Mucosa of rectum (tissue), 2 donors: ENCODE measurements around the gene RETREG1.
A peak's percentile ranks its signal among the peaks of the same experiment; 100 is the strongest.
"Not testable (repeated sequence)": the region's sequence is repeated elsewhere in the genome, so short reads cannot be mapped to it uniquely, and the experiment has no call there.

Experiments
- H3K27ac ChIP-seq, 2 donors: one replicate each; pipeline ENCODE4 v1.7.0; 2013; ENCODE audit warnings: inconsistent platforms in 2 of 2, low read depth in 2 of 2, low read length in 2 of 2
- H3K27me3 ChIP-seq, 2 donors: one replicate each; pipeline ENCODE4 v1.7.0; 2013; ENCODE audit warnings: low read length in 2 of 2; ENCODE audit not compliant: control insufficient read depth in 2 of 2, insufficient read depth in 2 of 2
- H3K36me3 ChIP-seq, 2 donors: one replicate each; pipeline ENCODE4 v1.7.0; 2013; ENCODE audit warnings: low read length in 2 of 2; ENCODE audit not compliant: control insufficient read depth in 2 of 2, insufficient read depth in 2 of 2
- H3K4me1 ChIP-seq, 2 donors: one replicate each; pipeline ENCODE4 v1.7.0; 2013; ENCODE audit warnings: low read length in 2 of 2, mild to moderate bottlenecking in 1 of 2; ENCODE audit not compliant: control insufficient read depth in 2 of 2, insufficient read depth in 2 of 2
- H3K4me3 ChIP-seq, 2 donors: one replicate each; pipeline ENCODE4 v1.7.0; 2013; ENCODE audit warnings: low read length in 2 of 2
- H3K9ac ChIP-seq, 2 donors: one replicate each; pipeline ENCODE4 v1.7.0; 2013; ENCODE audit warnings: low read length in 2 of 2, low read depth in 1 of 2, mild to moderate bottlenecking in 1 of 2
- H3K9me3 ChIP-seq, 2 donors: one replicate each; pipeline ENCODE4 v1.7.0; 2013; ENCODE audit warnings: low read length in 2 of 2; ENCODE audit not compliant: control insufficient read depth in 2 of 2
- donor health status: healthy.
- donor health status: Normal muscosa, but diverticular disease.

The RETREG1 gene

GRCh38 chr5:16617274-16617968 lies 624 bp upstream of the RETREG1 start:
- Histone ChIP-seq H3K27ac (peak overlapping the region; percentile 26 to 61), H3K27me3 (no peaks in the 10 kb centered on the region), H3K9me3 (no peaks in the 10 kb centered on the region), H3K36me3 (no peaks in the 10 kb centered on the region), H3K4me1 (peaks cover 14 to 20% of the 10 kb centered on the region in 2 donors), H3K4me3 (peak overlapping the region; percentile 69 to 85), H3K9ac (peak overlapping the region; percentile 41 to 83)

- H3K9ac ChIP-seq = peak overlapping the region; percentile 47 to 83
- no peaks in the 10 kb centered on the region for H3K9me3 ChIP-seq
- H3K4me3 ChIP-seq = peak overlapping the region; percentile 84 to 85
- H3K4me1 ChIP-seq = peaks cover 14 to 20% of the 10 kb centered on the region in 2 donors
- no peaks in the 10 kb centered on the region for H3K27me3 ChIP-seq
- no peaks in the 10 kb centered on the region for H3K36me3 ChIP-seq
- H3K27ac ChIP-seq = peak overlapping the region in 1 of 2 donors; percentile 23
Measured at GRCh38 chr5:16615741-16616535, 859 bp downstream of the RETREG1 start.

- Histone ChIP-seq H3K4me1 (peaks cover 8 to 14% of the 10 kb centered on the region in 2 donors), H3K36me3 (no peaks in the 10 kb centered on the region), H3K4me3 (no peak overlapping the region), H3K9me3 (no peaks in the 10 kb centered on the region), H3K9ac (no peak overlapping the region), H3K27ac (no peak overlapping the region), H3K27me3 (no peaks in the 10 kb centered on the region)
Measured at GRCh38 chr5:16612007-16612406, 4.8 kb downstream of the RETREG1 start.

DNA sequence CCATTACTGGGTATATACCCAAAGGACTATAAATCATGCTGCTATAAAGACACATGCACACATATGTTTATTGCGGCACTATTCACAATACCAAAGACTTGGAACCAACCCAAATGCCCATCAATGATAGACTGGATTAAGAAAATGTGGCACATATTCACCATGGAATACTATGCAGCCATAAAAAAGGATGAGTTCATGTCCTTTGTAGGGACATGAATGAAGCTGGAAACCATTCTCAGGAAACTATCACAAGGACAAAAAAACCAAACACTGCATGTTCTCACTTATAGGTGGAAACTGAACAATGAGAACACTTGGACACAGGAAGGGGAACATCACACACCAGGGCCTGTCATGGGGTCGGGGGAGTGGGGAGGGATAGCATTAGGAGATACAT lies 5.9 kb downstream of the RETREG1 start:
- H3K36me3 ChIP-seq, H3K4me3 ChIP-seq, H3K4me1 ChIP-seq, H3K9ac ChIP-seq, H3K27ac ChIP-seq, H3K27me3 ChIP-seq, H3K9me3 ChIP-seq: not testable (repeated sequence)

DNA sequence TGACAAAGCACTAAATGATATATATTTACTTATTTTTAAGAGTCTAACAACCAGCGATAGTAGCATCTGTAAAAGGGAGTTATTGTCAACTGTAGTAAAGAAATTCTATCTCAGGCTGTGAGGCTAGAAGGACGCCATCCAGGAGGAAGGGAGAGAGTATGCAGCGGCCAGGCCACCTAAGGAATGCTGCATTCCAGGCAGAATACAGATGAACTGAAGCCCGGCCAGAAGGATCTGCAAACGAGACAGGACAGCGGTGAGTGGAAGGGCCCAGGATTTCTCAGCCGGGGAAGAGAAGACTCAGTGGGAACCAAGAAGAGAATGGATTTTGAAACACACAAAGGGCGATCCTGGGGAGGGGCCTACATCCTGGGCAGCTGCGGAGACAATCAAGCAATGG lies 7.4 kb downstream of the RETREG1 start:
- no peak overlapping the region for H3K27ac ChIP-seq
- H3K4me1 ChIP-seq = peaks cover 0 to 1% of the 10 kb centered on the region in 2 donors
- H3K9ac ChIP-seq = no peak overlapping the region
- no peaks in the 10 kb centered on the region for H3K9me3 ChIP-seq
- H3K36me3 ChIP-seq = no peaks in the 10 kb centered on the region
- H3K27me3 ChIP-seq = no peaks in the 10 kb centered on the region
- no peak overlapping the region for H3K4me3 ChIP-seq

DNA sequence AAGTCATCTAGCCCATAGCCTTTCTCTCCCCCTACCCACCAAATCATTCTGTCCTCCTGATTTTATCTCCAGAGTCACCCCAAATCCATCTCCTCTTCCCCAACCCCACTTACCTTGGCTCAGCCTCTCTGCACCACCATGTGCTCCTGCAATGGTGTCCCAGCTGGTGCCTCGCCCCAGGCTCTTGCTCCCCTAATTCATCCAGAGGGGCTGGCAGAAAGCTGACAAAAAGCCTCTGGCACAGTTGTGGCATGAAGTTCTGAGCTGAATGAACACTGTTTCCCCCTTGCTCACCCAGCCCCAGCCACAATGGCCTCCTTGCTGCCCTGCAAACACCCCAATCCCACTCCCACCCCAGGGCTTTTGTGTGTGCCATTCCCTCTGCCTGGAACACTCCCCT lies 10.2 kb downstream of the RETREG1 start:
- no peaks in the 10 kb centered on the region for H3K4me1 ChIP-seq
- H3K27me3 ChIP-seq = no peaks in the 10 kb centered on the region
- H3K27ac ChIP-seq = no peak overlapping the region
- no peaks in the 10 kb centered on the region for H3K36me3 ChIP-seq
- no peaks in the 10 kb centered on the region for H3K9me3 ChIP-seq
- H3K4me3 ChIP-seq = no peak overlapping the region
- H3K9ac ChIP-seq = no peak overlapping the region

GRCh38 chr5:16603701-16604100 lies 13.1 kb downstream of the RETREG1 start:
- Histone ChIP-seq H3K27me3 (no peaks in the 10 kb centered on the region), H3K4me1 (no peaks in the 10 kb centered on the region), H3K27ac (no peak overlapping the region), H3K36me3 (no peaks in the 10 kb centered on the region), H3K9ac (no peak overlapping the region), H3K9me3 (no peaks in the 10 kb centered on the region), H3K4me3 (no peak overlapping the region)

GRCh38 chr5:16603295-16603694 lies 13.5 kb downstream of the RETREG1 start:
- no peak overlapping the region for H3K9ac ChIP-seq
- no peaks in the 10 kb centered on the region for H3K4me1 ChIP-seq
- H3K9me3 ChIP-seq = no peaks in the 10 kb centered on the region
- no peaks in the 10 kb centered on the region for H3K27me3 ChIP-seq
- no peak overlapping the region for H3K27ac ChIP-seq
- H3K4me3 ChIP-seq = no peak overlapping the region
- no peaks in the 10 kb centered on the region for H3K36me3 ChIP-seq

DNA sequence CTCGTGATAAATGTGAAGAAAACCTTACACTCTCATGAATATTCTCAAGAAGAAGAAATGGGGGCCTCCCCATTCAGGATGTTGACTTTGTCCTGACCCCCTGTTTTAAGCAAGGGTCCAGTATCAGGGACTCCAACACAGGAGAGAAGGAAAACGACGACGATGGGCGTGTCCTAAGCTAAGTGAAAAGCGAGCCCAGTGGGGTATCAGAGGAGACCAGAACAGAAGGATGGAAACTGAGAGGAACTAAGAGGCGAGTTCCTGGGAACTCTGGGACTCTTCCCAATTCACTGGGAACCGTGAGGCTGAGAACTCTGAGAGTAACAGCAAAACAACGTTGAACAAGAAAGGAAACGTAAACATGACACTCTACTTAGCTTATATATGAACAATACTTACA lies 14.6 kb downstream of the RETREG1 start:
- no peak overlapping the region for H3K9ac ChIP-seq
- H3K36me3 ChIP-seq = no peaks in the 10 kb centered on the region
- no peaks in the 10 kb centered on the region for H3K27me3 ChIP-seq
- no peaks in the 10 kb centered on the region for H3K9me3 ChIP-seq
- no peak overlapping the region for H3K27ac ChIP-seq
- no peak overlapping the region for H3K4me3 ChIP-seq
- H3K4me1 ChIP-seq = no peaks in the 10 kb centered on the region

DNA sequence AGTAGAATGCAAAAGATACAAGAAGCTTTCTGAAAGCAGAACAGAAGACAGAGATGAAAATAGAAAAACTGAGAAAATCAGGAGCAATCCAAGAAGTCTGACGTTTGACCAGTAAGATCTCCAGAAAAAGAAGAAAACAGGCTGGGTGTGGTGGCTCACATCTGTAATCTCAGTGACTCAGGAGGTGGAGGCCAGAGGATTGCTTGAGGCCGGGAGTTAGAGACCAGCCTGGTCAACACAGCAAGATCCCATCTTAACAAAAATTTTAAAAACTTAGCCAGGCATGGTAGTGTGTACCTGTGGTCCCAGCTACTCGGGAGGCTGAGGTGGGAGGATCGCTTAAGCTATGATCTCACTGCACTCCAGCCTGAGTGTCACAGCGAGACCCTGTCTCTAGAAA lies 15.9 kb downstream of the RETREG1 start:
- Histone ChIP-seq H3K9me3 (no peaks in the 10 kb centered on the region), H3K27me3 (no peaks in the 10 kb centered on the region), H3K36me3 (no peaks in the 10 kb centered on the region), H3K4me1 (no peaks in the 10 kb centered on the region), H3K9ac (no peak overlapping the region), H3K4me3 (no peak overlapping the region), H3K27ac (no peak overlapping the region)
